GM13977 (cell line): ENCODE results near the gene STX5.
A peak's percentile ranks its signal among the peaks of the same experiment; 100 is the strongest.

ENCODE experiments used
- DNase-seq: peaks from one replicate; pipeline ENCODE4 v3.0.0; 2012; ENCODE audit warnings: low spot score
- in situ Hi-C: fragments of 300-500 bp; cut with MboI; formaldehyde crosslinking; loops from one replicate; pipeline ENCODE4 v1.12.0; 2022; ENCODE audit warnings: low sequenced_read_pairs, low pct_unique_long_range_greater_than_20kb, mixed read lengths, inconsistent platforms; ENCODE audit not compliant: unreplicated experiment
- TF ChIP-seq, protein P1 (sequence below): IDR thresholded peaks from 2 replicates; pipeline ENCODE4 v1.5.1; 2012; ENCODE audit warnings: mild to moderate bottlenecking, control low read depth; ENCODE audit not compliant: insufficient read depth; ENCODE audit errors: extremely low read depth, missing control alignments

STX5 gene

DNA sequence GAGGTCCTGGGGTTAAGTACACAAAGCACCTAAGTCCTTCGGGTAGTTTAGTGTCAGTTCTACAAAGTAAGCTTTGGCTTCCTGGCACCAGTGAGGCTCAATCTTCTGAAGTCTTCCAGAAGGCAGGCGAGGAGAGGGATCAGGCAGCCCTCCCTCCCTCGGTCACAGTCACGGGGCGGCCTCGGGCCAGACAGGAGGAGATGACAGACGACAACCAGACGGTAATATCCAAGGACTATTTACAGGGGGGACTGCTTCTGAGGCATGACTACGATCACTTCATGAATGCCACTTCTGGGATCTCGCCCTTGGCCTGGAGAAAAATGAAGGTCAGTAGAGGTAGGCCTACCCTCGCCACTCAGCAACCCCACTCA, 39.7 kb downstream of the STX5 start:
- in situ Hi-C loops: no loop called here
- TF ChIP-seq, protein P1, sequence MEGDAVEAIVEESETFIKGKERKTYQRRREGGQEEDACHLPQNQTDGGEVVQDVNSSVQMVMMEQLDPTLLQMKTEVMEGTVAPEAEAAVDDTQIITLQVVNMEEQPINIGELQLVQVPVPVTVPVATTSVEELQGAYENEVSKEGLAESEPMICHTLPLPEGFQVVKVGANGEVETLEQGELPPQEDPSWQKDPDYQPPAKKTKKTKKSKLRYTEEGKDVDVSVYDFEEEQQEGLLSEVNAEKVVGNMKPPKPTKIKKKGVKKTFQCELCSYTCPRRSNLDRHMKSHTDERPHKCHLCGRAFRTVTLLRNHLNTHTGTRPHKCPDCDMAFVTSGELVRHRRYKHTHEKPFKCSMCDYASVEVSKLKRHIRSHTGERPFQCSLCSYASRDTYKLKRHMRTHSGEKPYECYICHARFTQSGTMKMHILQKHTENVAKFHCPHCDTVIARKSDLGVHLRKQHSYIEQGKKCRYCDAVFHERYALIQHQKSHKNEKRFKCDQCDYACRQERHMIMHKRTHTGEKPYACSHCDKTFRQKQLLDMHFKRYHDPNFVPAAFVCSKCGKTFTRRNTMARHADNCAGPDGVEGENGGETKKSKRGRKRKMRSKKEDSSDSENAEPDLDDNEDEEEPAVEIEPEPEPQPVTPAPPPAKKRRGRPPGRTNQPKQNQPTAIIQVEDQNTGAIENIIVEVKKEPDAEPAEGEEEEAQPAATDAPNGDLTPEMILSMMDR: no peak
- no peak for DNase-seq

DNA sequence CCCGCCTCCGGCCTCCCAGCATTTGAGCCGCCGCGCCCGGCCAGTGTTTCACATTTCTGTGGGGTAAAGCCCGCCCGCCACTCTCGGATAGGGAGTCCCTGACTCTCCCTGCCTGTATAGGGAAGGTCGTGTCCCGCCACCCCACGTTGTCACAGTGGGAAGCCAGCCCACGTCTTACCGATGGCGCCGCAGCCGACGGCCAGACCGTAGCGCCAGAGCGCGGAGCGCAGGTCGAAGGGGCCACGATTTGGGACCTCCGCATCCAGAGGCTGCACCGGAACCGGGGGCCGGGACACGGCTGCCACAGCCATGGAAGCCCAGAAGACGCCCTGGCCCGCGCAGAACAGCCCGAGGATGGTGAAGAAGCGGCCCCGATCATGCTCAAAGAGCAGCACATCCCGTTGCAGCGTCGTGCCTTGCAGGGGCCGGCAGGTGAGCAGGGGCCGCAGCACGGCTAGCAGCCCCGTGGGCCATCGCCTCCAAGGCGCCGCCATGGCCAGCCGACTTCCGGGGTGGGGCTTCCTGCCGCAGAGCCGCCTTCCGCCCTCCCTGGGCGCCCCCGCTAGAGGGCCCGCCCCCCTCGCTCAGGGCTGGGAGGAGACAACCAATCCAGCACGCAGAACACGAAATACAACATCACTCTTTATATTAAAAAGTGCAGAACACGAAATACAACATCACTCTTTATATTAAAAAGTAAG, 40.2 kb downstream of the STX5 start, which contains the start of gene TMEM223:
TSS of gene TMEM223 (minus strand) at position 506 of the 701 bp plus-strand sequence. CDS start at position 494, 12 bp downstream.
- peak; percentile 92 for DNase-seq
- TF ChIP-seq, protein P1: no peak
- in situ Hi-C loops: no loop called here

- TF ChIP-seq, protein P1: no peak
- no peak for DNase-seq
- in situ Hi-C loops: no loop called here
These were observed 42.3 kb downstream of the STX5 start for GRCh38 chr11:62789576-62789975.

GRCh38 chr11:62788991-62789390, 42.9 kb downstream of the STX5 start:
- in situ Hi-C loops: no loop called here
- DNase-seq: no peak
- TF ChIP-seq, protein P1: no peak

GRCh38 chr11:62787005-62787759, 44.7 kb downstream of the STX5 start, which contains the start of gene TMEM179B:
TSS of gene TMEM179B (plus strand) at chr11:62787402. CDS start at chr11:62787432, 30 bp downstream.
- peak; percentile 98 for DNase-seq
- TF ChIP-seq, protein P1: peak; percentile 68
- in situ Hi-C loops: no loop called here

- TF ChIP-seq, protein P1: peak; percentile 99
- in situ Hi-C loops: no loop called here
- DNase-seq: peak; percentile 94
These were observed 45.4 kb downstream of the STX5 start for GRCh38 chr11:62786318-62787004.
